ENCODE data around the gene EPB41L4B.

Gene EPB41L4B

GRCh38 chr9:109321727-109322126 is 868 bp upstream of the EPB41L4B start:
- Histone ChIP-seq H3K36me3 (ENCODE audit: control insufficient read depth in 2 of 2, insufficient read depth in 1 of 2, low read length in 2 of 2) (no peaks in the 10 kb centered on the region), H3K4me3 (ENCODE audit: low read depth, low read length) (no peak overlapping the region), H3K27ac (ENCODE audit: extremely low read depth, low read depth, low read length) (no peak overlapping the region), H3K9me3 (ENCODE audit: control insufficient read depth, insufficient read depth, low read depth, low read length) (no peaks in the 10 kb centered on the region), H3K4me1 (ENCODE audit: control insufficient read depth, insufficient read depth, low read length) (0 out of 2 replicates have a peak, but pooled peaks cover 5% of the 10 kb centered on the region)
- POLR2A ChIA-PET = no interaction called here
- TF ChIP-seq ZNF175 (tag by site-specific recombination; IDR thresholded peaks at IDR 0.05) (no peak), ZNF629 (tag by site-specific recombination; IDR thresholded peaks at IDR 0.05) (no peak), ZNF16 (tag by site-specific recombination; IDR thresholded peaks at IDR 0.05; ENCODE audit: low read depth) (no peak), ZNF571 (tag by site-specific recombination; IDR thresholded peaks at IDR 0.05) (no peak), ZFP41 (tag by site-specific recombination; IDR thresholded peaks at IDR 0.05; ENCODE audit: borderline replicate concordance) (no peak), ZNF837 (tag by site-specific recombination; IDR thresholded peaks at IDR 0.05) (no peak), ZIC2 (tag by site-specific recombination; IDR thresholded peaks at IDR 0.05) (no peak)
- CTCF ChIA-PET = interaction anchor here (0.6 to 1.7 kb wide), 11 partner anchors 10 to 273 kb away, joined by 3 to 7 read pairs (median 3); no protein-coding TSS in a partner anchor

GRCh38 chr9:109320331-109320741 is 523 bp downstream of the EPB41L4B start:
- Histone ChIP-seq H3K4me1 (ENCODE audit: control insufficient read depth, insufficient read depth, low read length) (0 out of 2 replicates have a peak, but pooled peaks cover 5% of the 10 kb centered on the region), H3K36me3 (ENCODE audit: control insufficient read depth in 2 of 2, insufficient read depth in 1 of 2, low read length in 2 of 2) (no peaks in the 10 kb centered on the region), H3K9me3 (ENCODE audit: control insufficient read depth, insufficient read depth, low read depth, low read length) (no peaks in the 10 kb centered on the region), H3K4me3 (ENCODE audit: low read depth, low read length) (peak overlapping the region; percentile 71), H3K27ac (ENCODE audit: extremely low read depth, low read depth, low read length) (peak overlapping the region; percentile 56; the same call in 1 of the 2 replicates)
- CTCF ChIA-PET = interaction anchor here (0.6 to 1.9 kb wide), 2 partner anchors 17 to 75 kb away, joined by 3 to 11 read pairs; no protein-coding TSS in a partner anchor
- POLR2A ChIA-PET = no interaction called here
- TF ChIP-seq ZNF768 (tag by site-specific recombination; IDR thresholded peaks at IDR 0.05) (no peak), ZNF560 (tag by site-specific recombination; IDR thresholded peaks at IDR 0.05; ENCODE audit: borderline replicate concordance) (no peak), ZNF830 (tag by site-specific recombination; IDR thresholded peaks at IDR 0.05; ENCODE audit: low read depth) (no peak), ZNF521 (tag by site-specific recombination; IDR thresholded peaks at IDR 0.05) (no peak), GLI2 (tag by site-specific recombination; IDR thresholded peaks at IDR 0.05; ENCODE audit: borderline replicate concordance, low read depth) (no peak), ZNF324 (tag by site-specific recombination; IDR thresholded peaks at IDR 0.05) (no peak), ZNF37A (tag by site-specific recombination; IDR thresholded peaks at IDR 0.05) (no peak), ZNF266 (tag by site-specific recombination; IDR thresholded peaks at IDR 0.05; ENCODE audit: low read depth) (no peak), PRDM6 (tag by site-specific recombination; IDR thresholded peaks at IDR 0.05) (no peak), TCF7L2 (IDR thresholded peaks at IDR 0.05; ENCODE audit: borderline replicate concordance, low read depth, low read length) (no peak), ZNF677 (tag by site-specific recombination; IDR thresholded peaks at IDR 0.05) (no peak)

GRCh38 chr9:109319626-109320241 is 1.1 kb downstream of the EPB41L4B start:
- CTCF ChIA-PET = interaction anchor here (0.6 to 1.9 kb wide), 4 partner anchors 16 to 200 kb away, joined by 3 to 11 read pairs (median 3); no protein-coding TSS in a partner anchor
- H3K4me3 ChIP-seq (ENCODE audit: low read depth, low read length) = peak overlapping the region; percentile 71
- TF ChIP-seq ZNF23 (tag by site-specific recombination; IDR thresholded peaks at IDR 0.05; ENCODE audit: borderline replicate concordance) (no peak), ZBTB10 (tag by site-specific recombination; IDR thresholded peaks at IDR 0.05) (peak; percentile 69; the same call in 1 of the 2 replicates), ZNF701 (tag by site-specific recombination; IDR thresholded peaks at IDR 0.05) (no peak), ZNF624 (tag by site-specific recombination; IDR thresholded peaks at IDR 0.05) (no peak), ZNF658 (tag by site-specific recombination; IDR thresholded peaks at IDR 0.05) (no peak), MZF1 (tag by site-specific recombination; IDR thresholded peaks at IDR 0.05; ENCODE audit: borderline replicate concordance) (no peak), MEIS1 (CRISPR knock-in tag; IDR thresholded peaks at IDR 0.05; ENCODE audit: borderline replicate concordance) (no peak), ZBTB49 (tag by site-specific recombination; IDR thresholded peaks at IDR 0.05; ENCODE audit: low read depth) (no peak)

More at GRCh38 chr9:109319626-109320241, 1.1 kb downstream of the EPB41L4B start:
- POLR2A ChIA-PET = no interaction called here
- no peak overlapping the region; the same call in 1 of the 2 replicates for H3K27ac ChIP-seq (ENCODE audit: extremely low read depth, low read depth, low read length)
- no peaks in the 10 kb centered on the region for H3K36me3 ChIP-seq (ENCODE audit: control insufficient read depth in 2 of 2, insufficient read depth in 1 of 2, low read length in 2 of 2)
- 0 out of 2 replicates have a peak, but pooled peaks cover 5% of the 10 kb centered on the region for H3K4me1 ChIP-seq (ENCODE audit: control insufficient read depth, insufficient read depth, low read length)
- no peaks in the 10 kb centered on the region for H3K9me3 ChIP-seq (ENCODE audit: control insufficient read depth, insufficient read depth, low read depth, low read length)

Measured in HEK293 (cell line).